Transverse colon (tissue), 4 donors: Measurements from ENCODE around the gene LPAR4. TPM values are rescaled to one million over a fixed set of nuclear protein-coding genes. Genes with fewer than 3 reads are reported as not detected.

Source experiments
- DNase-seq: peaks from one replicate; pipeline ENCODE4 v3.0.0-alpha.2; 2019
- H3K27ac ChIP-seq, 4 donors: fragments of 200-600 bp; sonication (generic); 2 replicates each; pipeline ENCODE4 v1.5.1; 2016 to 2018; ENCODE audit warnings: inconsistent platforms in 4 of 4
- H3K27me3 ChIP-seq: fragments of 200-600 bp; sonication (generic); 2 replicates; pipeline ENCODE4 v1.5.1; 2017; ENCODE audit warnings: inconsistent platforms
- H3K36me3 ChIP-seq, 4 donors: fragments of 200-600 bp; sonication (generic); 2 replicates each; pipeline ENCODE4 v1.5.1; 2017 to 2019; ENCODE audit warnings: inconsistent platforms in 4 of 4
- H3K4me1 ChIP-seq, 4 donors: fragments of 200-600 bp; sonication (generic); 2 replicates each; pipeline ENCODE4 v1.5.1; 2017 to 2020; ENCODE audit warnings: inconsistent platforms in 4 of 4
- H3K4me3 ChIP-seq, 4 donors: fragments of 200-600 bp; sonication (generic); 1 replicate in 1 of 4; 2 replicates in 3 of 4; pipeline versions ENCODE4 v1.5.1 to v1.6.1; 2017 to 2019; ENCODE audit warnings: inconsistent platforms in 4 of 4
- H3K9me3 ChIP-seq, 2 donors: fragments of 200-600 bp; sonication (generic); 2 replicates each; pipeline ENCODE4 v1.5.1; 2017 to 2019; ENCODE audit warnings: inconsistent platforms in 2 of 2
- EP300 ChIP-seq: sonication (generic); formaldehyde crosslinking; IDR thresholded peaks from one replicate; pipeline ENCODE4 v1.6.1; 2017; ENCODE audit warnings: antibody characterized with exemption, low read depth
- POLR2A ChIP-seq: fragments of 450-650 bp; IDR thresholded peaks from one replicate; pipeline ENCODE4 v1.6.1; 2016; ENCODE audit warnings: antibody characterized with exemption, mild to moderate bottlenecking, moderate library complexity
- POLR2AphosphoS5 ChIP-seq, 3 donors: sonication (generic); formaldehyde crosslinking; IDR thresholded peaks; one replicate each; pipeline ENCODE4 v1.6.1; 2016; ENCODE audit warnings: antibody characterized with exemption in 3 of 3
- WGBS, 2 donors: methylation state at CpG; one replicate each; pipeline ENCODE4 v1.1.5; 2018; ENCODE audit warnings: low coverage in 1 of 2; 5-methylcytosine and 5-hydroxymethylcytosine counted together
- in situ Hi-C, 4 donors: fragments of 200-750 bp; cut with MboI; loops; one replicate each; pipeline versions ENCODE4 v1.15.0 to v1.15.1; 2017; ENCODE audit warnings: low sequenced_read_pairs in 3 of 4, low pct_ligation_motif_present in 1 of 4, low pct_unique_long_range_greater_than_20kb in 1 of 4
- intact Hi-C: fragments of 100-400 bp; cut with DNase I; formaldehyde crosslinking; loops from one replicate; pipeline ENCODE4 v1.15.1; 2023; ENCODE audit warnings: low total_unique reads
- total RNA-seq, 4 donors: library from RNA; depleted of rRNA; stranded (reverse); fragments of >200 nt; gene quantifications; one replicate each; pipeline ENCODE4 v1.1.0, GENCODE V29; 2016
- TF ChIP-seq, protein P1 (sequence below), 5 experiments: fragments of 200-600 bp in 3 of 5; fragments of 450-650 bp in 2 of 5; sonication (generic) in 3 of 5; IDR thresholded peaks; 1 replicate in 2 of 5; 2 replicates in 3 of 5; pipeline ENCODE4 v1.5.1; 2016 to 2017; ENCODE audit warnings: antibody characterized with exemption in 5 of 5, inconsistent platforms in 3 of 5, mild to moderate bottlenecking in 2 of 5, moderate library complexity in 1 of 5

Gene LPAR4
- total RNA-seq, 4 donors from 2014 or later, result 0.16 TPM; not detected in 3

DNA sequence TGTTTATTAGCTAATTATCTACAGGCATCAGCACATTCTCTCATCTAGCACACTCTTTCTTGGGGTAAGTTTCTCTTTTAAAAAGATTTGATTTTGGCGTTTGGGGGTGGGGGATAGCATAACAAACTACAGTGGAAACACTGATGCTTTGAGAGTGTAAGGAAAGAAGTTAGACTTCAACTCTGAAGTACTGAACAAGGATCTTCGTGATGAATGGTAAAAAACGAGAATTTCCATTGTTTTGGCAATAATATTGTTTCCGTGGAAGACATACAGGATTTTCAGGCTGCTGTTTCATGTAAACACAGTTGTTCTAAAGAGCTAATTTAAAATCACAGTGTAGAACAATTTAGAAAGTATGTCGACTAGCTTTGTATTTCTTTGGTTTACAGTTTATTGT lies 451 bp downstream of the LPAR4 start:
- peak overlapping the region in 1 of 4 donors; percentile 9 for H3K4me3 ChIP-seq
- no peak overlapping the region for H3K27ac ChIP-seq
- no peaks in the 10 kb centered on the region for H3K36me3 ChIP-seq
- intact Hi-C loops, result no loop called here
- in situ Hi-C loops, result no loop called here
- 43 to 62% methylated on average over 5 of the region's 5 CpGs for WGBS, 2 donors
- peaks cover 0 to 3% (median 0%) of the 10 kb centered on the region in 4 donors for H3K4me1 ChIP-seq
- H3K9me3 ChIP-seq, result no peaks in the 10 kb centered on the region
- TF ChIP-seq POLR2AphosphoS5 (IDR thresholded peaks at IDR 0.05), result no peak
- TF ChIP-seq, protein P1, sequence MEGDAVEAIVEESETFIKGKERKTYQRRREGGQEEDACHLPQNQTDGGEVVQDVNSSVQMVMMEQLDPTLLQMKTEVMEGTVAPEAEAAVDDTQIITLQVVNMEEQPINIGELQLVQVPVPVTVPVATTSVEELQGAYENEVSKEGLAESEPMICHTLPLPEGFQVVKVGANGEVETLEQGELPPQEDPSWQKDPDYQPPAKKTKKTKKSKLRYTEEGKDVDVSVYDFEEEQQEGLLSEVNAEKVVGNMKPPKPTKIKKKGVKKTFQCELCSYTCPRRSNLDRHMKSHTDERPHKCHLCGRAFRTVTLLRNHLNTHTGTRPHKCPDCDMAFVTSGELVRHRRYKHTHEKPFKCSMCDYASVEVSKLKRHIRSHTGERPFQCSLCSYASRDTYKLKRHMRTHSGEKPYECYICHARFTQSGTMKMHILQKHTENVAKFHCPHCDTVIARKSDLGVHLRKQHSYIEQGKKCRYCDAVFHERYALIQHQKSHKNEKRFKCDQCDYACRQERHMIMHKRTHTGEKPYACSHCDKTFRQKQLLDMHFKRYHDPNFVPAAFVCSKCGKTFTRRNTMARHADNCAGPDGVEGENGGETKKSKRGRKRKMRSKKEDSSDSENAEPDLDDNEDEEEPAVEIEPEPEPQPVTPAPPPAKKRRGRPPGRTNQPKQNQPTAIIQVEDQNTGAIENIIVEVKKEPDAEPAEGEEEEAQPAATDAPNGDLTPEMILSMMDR (IDR thresholded peaks at IDR 0.05), result no peak
- no peak for TF ChIP-seq POLR2A
- no peak for TF ChIP-seq EP300
- DNase-seq, result no peak
- H3K27me3 ChIP-seq, result no peaks in the 10 kb centered on the region

GRCh38 chrX:78748846-78749245 lies 1.3 kb downstream of the LPAR4 start:
- Histone ChIP-seq H3K4me3 (no peak overlapping the region), H3K4me1 (peaks cover 0 to 6% (median 0%) of the 10 kb centered on the region in 4 donors), H3K9me3 (no peaks in the 10 kb centered on the region), H3K27ac (no peak overlapping the region), H3K36me3 (no peaks in the 10 kb centered on the region), H3K27me3 (no peaks in the 10 kb centered on the region)
- WGBS, 2 donors, result 50% methylated on average over 2 of the region's 2 CpGs; no CpG with 5 or more reads in 1 of the 2 donors
- in situ Hi-C loops (no loop called here), intact Hi-C loops (no loop called here)
- no peak for DNase-seq
- no peak for TF ChIP-seq EP300
- TF ChIP-seq, protein P1 (IDR thresholded peaks at IDR 0.05), result no peak
- no peak for TF ChIP-seq POLR2A
- TF ChIP-seq POLR2AphosphoS5 (IDR thresholded peaks at IDR 0.05), result no peak

- H3K27ac ChIP-seq, result peak overlapping the region; percentile 10 to 69 (median 59)
- H3K9me3 ChIP-seq, result no peaks in the 10 kb centered on the region
- TF ChIP-seq EP300 (no peak), POLR2AphosphoS5 (IDR thresholded peaks at IDR 0.05) (no peak), POLR2A (no peak)
- TF ChIP-seq, protein P1 (IDR thresholded peaks at IDR 0.05), result no peak
- intact Hi-C loops (no loop called here), in situ Hi-C loops (no loop called here)
- no peaks in the 10 kb centered on the region for H3K27me3 ChIP-seq
- H3K4me1 ChIP-seq, result peaks cover 0 to 12% (median 0%) of the 10 kb centered on the region in 4 donors
- no peak overlapping the region for H3K4me3 ChIP-seq
- no peaks in the 10 kb centered on the region for H3K36me3 ChIP-seq
- DNase-seq, result peak; percentile 37
- 43% methylated on average over 3 of the region's 3 CpGs; no CpG with 5 or more reads in 1 of the 2 donors for WGBS, 2 donors
Observed at GRCh38 chrX:78753571-78753970, 6.1 kb downstream of the LPAR4 start.

DNA sequence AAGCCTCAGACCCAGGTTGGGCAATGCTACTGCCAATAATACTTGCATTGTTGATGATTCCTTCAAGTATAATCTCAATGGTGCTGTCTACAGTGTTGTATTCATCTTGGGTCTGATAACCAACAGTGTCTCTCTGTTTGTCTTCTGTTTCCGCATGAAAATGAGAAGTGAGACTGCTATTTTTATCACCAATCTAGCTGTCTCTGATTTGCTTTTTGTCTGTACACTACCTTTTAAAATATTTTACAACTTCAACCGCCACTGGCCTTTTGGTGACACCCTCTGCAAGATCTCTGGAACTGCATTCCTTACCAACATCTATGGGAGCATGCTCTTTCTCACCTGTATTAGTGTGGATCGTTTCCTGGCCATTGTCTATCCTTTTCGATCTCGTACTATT lies 7.4 kb downstream of the LPAR4 start:
- Histone ChIP-seq H3K4me1 (peaks cover 0 to 12% (median 0%) of the 10 kb centered on the region in 4 donors), H3K27me3 (no peaks in the 10 kb centered on the region), H3K27ac (peak overlapping the region in 3 of 4 donors; percentile 50 to 69 (median 68)), H3K4me3 (no peak overlapping the region), H3K9me3 (no peaks in the 10 kb centered on the region), H3K36me3 (no peaks in the 10 kb centered on the region)
- intact Hi-C loops, result no loop called here
- no peak for TF ChIP-seq POLR2A
- TF ChIP-seq, protein P1 (IDR thresholded peaks at IDR 0.05), result no peak
- no peak for TF ChIP-seq EP300
- TF ChIP-seq POLR2AphosphoS5 (IDR thresholded peaks at IDR 0.05), result no peak
- WGBS, 2 donors, result 70 to 96% methylated on average over 4 to 5 of the region's 5 CpGs
- in situ Hi-C loops, result no loop called here
- no peak for DNase-seq
